Mesothelial cell of epicardium (in vitro differentiated cells): Measurements from ENCODE around the gene TBC1D10B. TPM values are rescaled to one million over a fixed set of nuclear protein-coding genes. Genes with fewer than 3 reads are reported as not detected.

Experiments
- DNase-seq, 2 experiments: peaks; one replicate each; pipeline ENCODE4 v3.0.0; 2021; ENCODE audit warnings: low spot score in 2 of 2; ENCODE audit not compliant: unreplicated experiment in 2 of 2
- H3K27ac Mint-ChIP-seq: 2 replicates; pipeline ENCODE4 v1.8.0; 2021; ENCODE audit warnings: mixed read lengths
- H3K27me3 Mint-ChIP-seq: 2 replicates; pipeline ENCODE4 v1.8.0; 2021; ENCODE audit warnings: low read depth, mixed read lengths
- H3K36me3 Mint-ChIP-seq: 2 replicates; pipeline ENCODE4 v1.8.0; 2021; ENCODE audit warnings: mixed read lengths
- H3K4me1 Mint-ChIP-seq: 2 replicates; pipeline ENCODE4 v1.8.0; 2021; ENCODE audit warnings: mixed read lengths
- H3K4me3 Mint-ChIP-seq: 2 replicates; pipeline ENCODE4 v1.8.0; 2021; ENCODE audit warnings: mild to moderate bottlenecking, moderate library complexity, mixed read lengths
- H3K9me3 Mint-ChIP-seq: 2 replicates; pipeline ENCODE4 v1.8.0; 2021; ENCODE audit warnings: mixed read lengths
- total RNA-seq: library from RNA; stranded (reverse); gene quantifications from 3 replicates; pipeline ENCODE4 v1.2.1, GENCODE V29; 2021
- TF ChIP-seq, protein P1 (sequence below): fragments of 200-600 bp; sonication (generic); IDR thresholded peaks from one replicate; pipeline ENCODE4 v1.5.0; 2021; ENCODE audit warnings: antibody characterized with exemption; ENCODE audit not compliant: unreplicated experiment

TBC1D10B gene
- total RNA-seq, 1 donor from 2014 or later, result 64.1 TPM

DNA sequence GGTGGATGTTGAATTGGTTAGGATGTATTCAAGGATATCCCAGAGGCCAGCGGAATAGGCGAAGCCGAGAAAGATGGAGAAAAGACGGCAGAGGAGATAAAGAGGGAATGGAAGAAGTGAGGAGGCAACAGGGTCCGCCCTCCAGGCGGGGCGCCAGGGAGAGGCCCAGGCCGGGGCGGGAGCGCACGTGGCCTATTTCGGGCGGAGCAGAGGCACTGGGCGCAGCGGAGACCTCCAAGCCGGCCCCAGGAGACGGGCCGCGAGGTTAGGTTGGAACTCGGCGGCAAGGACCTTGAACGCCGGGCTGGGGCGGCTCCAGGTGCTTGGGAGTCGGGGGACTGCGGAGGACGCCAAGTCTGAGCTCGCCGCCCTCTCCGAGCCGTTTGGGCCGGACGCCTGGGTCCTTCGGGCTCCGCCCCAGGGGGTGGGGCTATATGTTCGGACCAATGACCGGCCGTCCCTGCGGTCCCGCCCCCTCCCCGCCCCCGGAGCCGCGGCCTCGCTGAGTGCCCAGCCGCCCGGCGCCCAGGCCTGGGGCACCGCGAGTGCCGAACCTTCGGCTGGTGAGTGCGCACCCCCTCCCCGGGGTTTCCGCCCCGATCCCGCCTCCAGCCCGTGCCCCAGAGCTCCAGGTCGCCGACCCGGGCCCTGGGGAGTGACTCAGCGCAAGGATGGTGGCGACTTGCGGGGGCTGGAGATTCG is 37.0 kb upstream of the TBC1D10B start, which contains the start of gene ZNF771:
ZNF771 (plus strand) TSS at position 505 of the 702 bp plus-strand sequence. CDS start 448 bp downstream, outside the sequence.
- Mint-ChIP-seq H3K36me3 (peaks cover 6% of the 10 kb centered on the region), H3K9me3 (no peaks in the 10 kb centered on the region), H3K4me1 (peaks cover 10% of the 10 kb centered on the region), H3K27me3 (no peaks in the 10 kb centered on the region), H3K4me3 (peak within 1 kb of the TSS; percentile 83), H3K27ac (peak within 1 kb of the TSS; percentile 88)
- DNase-seq, result peak; percentile 80 to 88
- TF ChIP-seq, protein P1, sequence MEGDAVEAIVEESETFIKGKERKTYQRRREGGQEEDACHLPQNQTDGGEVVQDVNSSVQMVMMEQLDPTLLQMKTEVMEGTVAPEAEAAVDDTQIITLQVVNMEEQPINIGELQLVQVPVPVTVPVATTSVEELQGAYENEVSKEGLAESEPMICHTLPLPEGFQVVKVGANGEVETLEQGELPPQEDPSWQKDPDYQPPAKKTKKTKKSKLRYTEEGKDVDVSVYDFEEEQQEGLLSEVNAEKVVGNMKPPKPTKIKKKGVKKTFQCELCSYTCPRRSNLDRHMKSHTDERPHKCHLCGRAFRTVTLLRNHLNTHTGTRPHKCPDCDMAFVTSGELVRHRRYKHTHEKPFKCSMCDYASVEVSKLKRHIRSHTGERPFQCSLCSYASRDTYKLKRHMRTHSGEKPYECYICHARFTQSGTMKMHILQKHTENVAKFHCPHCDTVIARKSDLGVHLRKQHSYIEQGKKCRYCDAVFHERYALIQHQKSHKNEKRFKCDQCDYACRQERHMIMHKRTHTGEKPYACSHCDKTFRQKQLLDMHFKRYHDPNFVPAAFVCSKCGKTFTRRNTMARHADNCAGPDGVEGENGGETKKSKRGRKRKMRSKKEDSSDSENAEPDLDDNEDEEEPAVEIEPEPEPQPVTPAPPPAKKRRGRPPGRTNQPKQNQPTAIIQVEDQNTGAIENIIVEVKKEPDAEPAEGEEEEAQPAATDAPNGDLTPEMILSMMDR, result no peak

DNA sequence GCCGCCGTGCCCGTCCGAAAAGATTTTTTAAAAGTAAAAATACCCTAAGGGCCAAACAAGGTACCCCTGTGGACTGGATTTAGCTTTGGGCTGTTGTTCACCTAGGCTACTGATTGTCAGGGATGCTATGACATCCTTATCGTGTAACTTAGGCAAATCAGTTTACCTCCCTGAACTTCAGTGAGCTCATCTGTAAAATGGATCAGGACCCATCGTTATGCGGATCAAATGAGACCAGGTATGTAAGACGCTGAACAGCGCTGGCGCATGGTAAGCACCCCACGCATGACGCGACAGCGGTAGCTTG is 36.5 kb upstream of the TBC1D10B start:
- TF ChIP-seq, protein P1, result no peak
- Mint-ChIP-seq H3K9me3 (no peaks in the 10 kb centered on the region), H3K27ac (peak overlapping the region; percentile 88), H3K27me3 (no peaks in the 10 kb centered on the region), H3K4me1 (peaks cover 10% of the 10 kb centered on the region), H3K36me3 (peaks cover 2% of the 10 kb centered on the region), H3K4me3 (peak overlapping the region; percentile 83)
- DNase-seq, result no peak

DNA sequence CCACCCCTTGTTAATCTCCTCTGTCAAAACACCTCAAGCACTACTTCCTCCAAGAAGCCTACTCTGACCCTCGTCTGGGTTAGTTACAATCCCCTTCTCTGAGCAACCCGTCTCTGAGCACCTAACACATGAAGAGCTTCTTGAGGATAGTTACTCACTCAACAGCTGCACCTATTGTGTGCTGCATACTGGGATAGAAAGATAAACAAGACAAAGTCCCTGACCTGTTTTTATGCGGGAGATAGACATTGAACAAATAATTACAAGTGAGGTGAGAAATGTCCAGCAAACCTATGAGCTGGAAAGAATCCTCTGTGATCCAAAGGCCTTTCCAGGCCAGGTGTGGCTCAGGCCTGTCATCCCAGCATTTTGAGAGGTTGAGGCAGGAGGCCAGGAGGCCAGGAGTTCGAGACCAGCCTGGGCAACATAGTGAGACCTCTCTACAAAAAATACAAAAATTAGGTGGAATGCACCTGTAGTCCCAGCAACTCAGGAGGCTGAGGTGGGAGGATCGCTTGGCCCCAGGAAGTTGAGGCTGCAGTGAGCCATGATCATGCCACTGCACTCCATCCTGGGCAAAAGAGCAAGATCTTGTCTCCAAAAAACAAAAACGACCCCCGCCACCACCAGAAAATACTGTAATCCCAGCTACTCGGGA is 31.6 kb upstream of the TBC1D10B start:
- TF ChIP-seq, protein P1, result no peak
- Mint-ChIP-seq H3K27ac (peak overlapping the region; percentile 99), H3K4me3 (peak overlapping the region; percentile 84)

DNA sequence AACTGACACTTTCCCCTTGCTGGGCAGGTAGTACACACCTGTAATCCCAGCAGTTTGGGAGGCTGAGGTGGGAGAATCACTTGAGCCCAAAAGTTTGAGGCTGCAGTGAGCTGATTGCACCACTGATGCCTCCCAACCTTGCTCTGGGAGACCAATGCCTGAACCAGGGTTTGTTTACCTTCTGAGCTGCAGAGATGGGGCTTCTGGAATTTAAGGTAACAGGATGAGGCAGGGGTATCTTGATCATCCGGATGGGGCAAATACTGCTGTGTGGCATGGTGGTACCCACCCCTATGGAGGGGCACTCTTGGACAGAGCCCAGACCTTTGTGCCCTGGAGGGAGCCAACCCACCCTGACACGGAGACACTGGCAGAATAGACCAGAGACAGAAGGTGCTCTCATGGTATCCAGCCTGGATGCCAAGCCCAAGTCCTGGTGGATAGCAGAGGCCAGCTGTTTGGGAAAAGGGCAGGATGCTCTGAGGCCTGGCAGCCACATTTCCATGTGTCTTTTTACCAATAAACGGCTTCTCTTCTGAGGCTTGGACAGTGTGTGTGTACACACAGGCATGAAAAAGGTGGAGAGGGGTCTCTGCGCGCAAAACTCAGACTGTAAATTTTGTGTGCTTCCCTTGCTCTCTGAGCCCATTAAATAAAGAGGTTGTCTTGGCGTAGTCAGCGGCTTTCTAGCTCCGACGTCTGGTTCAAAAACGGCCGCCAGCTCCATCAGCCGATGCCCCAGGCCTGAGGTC is 29.3 kb upstream of the TBC1D10B start:
- Mint-ChIP-seq H3K36me3 (peaks cover 4% of the 10 kb centered on the region), H3K27ac (peak overlapping the region; percentile 99), H3K4me3 (peak overlapping the region; percentile 84), H3K27me3 (no peaks in the 10 kb centered on the region), H3K9me3 (no peaks in the 10 kb centered on the region), H3K4me1 (peaks cover 27% of the 10 kb centered on the region)
- no peak for DNase-seq
- TF ChIP-seq, protein P1, result no peak

More for the DNA sequence above, 31.6 kb upstream of the TBC1D10B start:
- H3K27me3 Mint-ChIP-seq, result no peaks in the 10 kb centered on the region
- peaks cover 20% of the 10 kb centered on the region for H3K4me1 Mint-ChIP-seq
- DNase-seq, result no peak
- H3K36me3 Mint-ChIP-seq, result peaks cover 3% of the 10 kb centered on the region
- H3K9me3 Mint-ChIP-seq, result no peaks in the 10 kb centered on the region

DNA sequence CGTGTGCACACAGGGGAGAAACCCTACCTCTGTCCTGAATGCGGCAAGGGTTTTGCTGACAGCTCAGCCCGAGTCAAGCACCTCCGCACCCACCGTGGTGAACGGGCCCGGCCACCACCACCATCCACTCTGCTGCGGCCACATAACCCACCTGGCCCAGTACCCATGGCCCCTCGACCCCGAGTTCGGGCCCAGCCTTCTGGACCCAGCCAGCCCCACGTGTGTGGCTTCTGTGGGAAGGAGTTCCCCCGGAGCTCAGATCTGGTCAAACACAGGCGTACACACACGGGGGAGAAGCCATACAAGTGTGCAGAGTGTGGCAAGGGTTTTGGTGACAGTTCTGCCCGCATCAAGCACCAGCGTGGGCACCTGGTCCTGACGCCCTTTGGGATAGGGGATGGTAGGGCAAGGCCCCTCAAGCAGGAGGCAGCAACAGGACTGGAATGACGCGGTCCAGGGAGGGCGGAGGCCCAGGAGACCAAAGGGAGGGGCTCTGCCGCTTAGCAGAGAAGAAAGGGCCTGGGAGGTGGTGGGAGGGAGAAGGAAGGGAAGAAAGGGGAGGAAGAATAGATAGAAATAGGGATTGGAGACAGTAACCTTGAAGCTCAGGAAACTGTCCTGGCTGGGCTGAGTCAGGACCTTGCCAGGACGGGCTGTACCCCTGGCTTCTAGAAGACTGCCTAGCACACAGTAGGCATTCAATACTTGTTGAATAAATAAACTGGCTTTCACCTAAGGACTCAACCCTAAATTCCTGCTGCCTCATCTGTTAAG is 28.6 kb upstream of the TBC1D10B start:
- Mint-ChIP-seq H3K4me3 (no peak overlapping the region), H3K36me3 (peaks cover 4% of the 10 kb centered on the region), H3K4me1 (peaks cover 34% of the 10 kb centered on the region), H3K27ac (peak overlapping the region; percentile 99), H3K27me3 (no peaks in the 10 kb centered on the region), H3K9me3 (no peaks in the 10 kb centered on the region)
- TF ChIP-seq, protein P1, result no peak
- DNase-seq, result no peak
